ENCODE measurements around the gene NR1D1.
"Not testable (repeated sequence)": the region's sequence is repeated elsewhere in the genome, so short reads cannot be mapped to it uniquely, and the experiment has no call there.

Gene NR1D1

DNA sequence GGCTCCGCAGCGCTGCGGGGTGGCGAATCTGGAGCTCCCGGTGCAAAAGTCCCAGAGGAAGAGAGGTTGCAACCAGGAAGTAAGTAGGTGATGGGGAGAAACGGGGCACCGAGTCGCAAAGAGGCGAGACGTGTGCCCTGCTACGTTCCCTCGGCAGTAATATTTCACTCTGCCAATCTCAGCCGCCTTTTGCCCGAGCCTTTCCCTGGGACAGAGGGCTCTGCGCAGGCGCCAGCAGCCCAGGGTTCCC lies at the start of gene NR1D1:
Gene NR1D1, minus strand, starts transcription at position 171 of the 250 bp plus-strand sequence. CDS start 495 bp downstream, outside the sequence.
- DNase-seq (ENCODE audit: low read depth in 2 of 3, low spot score in 2 of 3) = no peak

DNA sequence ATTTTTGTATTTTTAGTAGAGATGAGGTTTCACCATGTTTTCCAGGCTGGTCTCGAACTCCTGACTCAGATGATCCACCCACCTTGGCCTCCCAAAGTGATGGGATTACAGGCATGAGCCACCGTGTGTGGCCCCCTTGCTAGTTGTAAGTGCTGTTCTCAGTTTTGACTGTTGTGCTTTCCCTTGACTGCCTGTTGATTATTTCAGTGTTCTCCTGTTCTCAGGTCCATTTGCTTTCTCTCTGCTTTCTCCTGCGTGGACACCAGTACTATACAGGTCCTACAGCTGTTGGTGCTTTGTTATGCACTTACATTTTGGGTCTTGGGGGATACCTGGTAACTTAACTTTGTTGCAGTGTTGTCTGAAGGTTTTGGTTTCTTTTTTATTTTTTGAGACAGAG lies 48.1 kb upstream of the NR1D1 start:
- DNase-seq (ENCODE audit: low read depth in 2 of 3, low spot score in 2 of 3) = no peak

- DNase-seq (ENCODE audit: low read depth in 2 of 3, low spot score in 2 of 3) = no peak
These were observed 45.1 kb upstream of the NR1D1 start for GRCh38 chr17:40145476-40145875.

GRCh38 chr17:40143166-40143565 lies 42.8 kb upstream of the NR1D1 start:
- not testable (repeated sequence) for DNase-seq (ENCODE audit: low read depth in 2 of 3, low spot score in 2 of 3)

- no peak for DNase-seq (ENCODE audit: low read depth in 2 of 3, low spot score in 2 of 3)
These were observed 39.2 kb upstream of the NR1D1 start for GRCh38 chr17:40139566-40140058.

DNA sequence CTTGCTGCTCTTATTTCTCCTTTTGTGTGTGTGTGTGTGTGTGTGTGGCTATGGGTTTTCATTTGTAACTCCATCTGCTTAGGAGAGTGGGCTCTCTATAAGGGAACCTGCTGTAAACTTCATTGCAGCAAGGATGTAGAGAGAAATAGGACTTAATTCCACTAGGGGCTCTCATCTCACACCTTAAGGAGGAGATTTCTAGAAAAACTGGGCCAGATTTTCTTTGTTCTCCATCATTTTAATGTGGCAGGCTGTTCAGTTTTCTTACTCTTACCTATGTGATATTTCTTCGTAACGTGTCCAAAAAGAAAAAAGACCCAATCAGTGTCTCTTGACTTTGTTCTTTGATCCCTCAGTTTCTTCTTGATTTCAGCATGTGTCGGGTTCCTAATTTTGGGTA lies 35.4 kb upstream of the NR1D1 start:
- no peak for DNase-seq (ENCODE audit: low read depth in 2 of 3, low spot score in 2 of 3)

DNA sequence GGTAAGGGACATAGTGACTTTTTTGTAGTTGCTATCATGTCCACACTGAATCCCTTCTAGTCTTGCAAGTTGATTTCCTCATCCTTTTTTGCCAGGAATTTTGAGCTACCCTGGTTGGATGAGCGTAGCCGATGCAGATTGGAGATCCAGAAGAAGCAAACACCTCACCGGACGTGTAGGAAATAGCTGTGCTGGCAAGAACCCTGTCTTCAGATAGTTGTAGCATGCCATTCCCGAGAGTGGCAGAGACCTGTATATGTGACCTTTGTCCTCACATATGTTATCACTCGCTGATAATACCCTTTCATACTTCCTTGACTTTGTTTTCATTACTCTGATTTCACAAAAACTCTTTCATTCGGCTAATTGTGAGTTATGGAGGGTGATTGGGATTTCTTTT lies 33.8 kb upstream of the NR1D1 start:
- DNase-seq (ENCODE audit: low read depth in 2 of 3, low spot score in 2 of 3) = no peak

GRCh38 chr17:40130352-40131042 lies 30.1 kb upstream of the NR1D1 start:
- no peak for DNase-seq (ENCODE audit: low read depth in 2 of 3, low spot score in 2 of 3)

DNA sequence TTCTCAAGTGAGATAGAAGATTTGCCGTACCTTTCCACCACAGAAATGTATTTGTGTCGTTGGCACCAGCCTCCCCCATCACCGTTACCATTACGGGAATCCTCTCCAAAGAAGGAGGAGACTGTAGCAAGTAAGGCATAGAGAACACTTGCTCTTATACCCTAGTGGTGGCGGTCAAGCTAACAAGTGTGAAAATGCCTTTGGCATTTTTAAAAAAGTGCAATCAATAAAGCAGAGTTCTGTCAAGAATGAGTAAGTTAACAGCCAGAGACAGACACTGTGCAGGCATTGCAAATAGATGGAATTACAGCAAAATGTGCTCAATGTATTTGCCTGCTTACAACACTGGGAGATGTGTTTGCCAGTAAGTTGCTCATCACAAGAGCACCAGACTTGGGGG lies 29.1 kb upstream of the NR1D1 start:
- DNase-seq (ENCODE audit: low read depth in 2 of 3, low spot score in 2 of 3) = no peak

- DNase-seq (ENCODE audit: low read depth in 2 of 3, low spot score in 2 of 3) = no peak
These were observed 24.1 kb upstream of the NR1D1 start for GRCh38 chr17:40124279-40125141.

GRCh38 chr17:40123811-40124114 lies 23.4 kb upstream of the NR1D1 start:
- no peak for DNase-seq (ENCODE audit: low read depth in 2 of 3, low spot score in 2 of 3)

DNA sequence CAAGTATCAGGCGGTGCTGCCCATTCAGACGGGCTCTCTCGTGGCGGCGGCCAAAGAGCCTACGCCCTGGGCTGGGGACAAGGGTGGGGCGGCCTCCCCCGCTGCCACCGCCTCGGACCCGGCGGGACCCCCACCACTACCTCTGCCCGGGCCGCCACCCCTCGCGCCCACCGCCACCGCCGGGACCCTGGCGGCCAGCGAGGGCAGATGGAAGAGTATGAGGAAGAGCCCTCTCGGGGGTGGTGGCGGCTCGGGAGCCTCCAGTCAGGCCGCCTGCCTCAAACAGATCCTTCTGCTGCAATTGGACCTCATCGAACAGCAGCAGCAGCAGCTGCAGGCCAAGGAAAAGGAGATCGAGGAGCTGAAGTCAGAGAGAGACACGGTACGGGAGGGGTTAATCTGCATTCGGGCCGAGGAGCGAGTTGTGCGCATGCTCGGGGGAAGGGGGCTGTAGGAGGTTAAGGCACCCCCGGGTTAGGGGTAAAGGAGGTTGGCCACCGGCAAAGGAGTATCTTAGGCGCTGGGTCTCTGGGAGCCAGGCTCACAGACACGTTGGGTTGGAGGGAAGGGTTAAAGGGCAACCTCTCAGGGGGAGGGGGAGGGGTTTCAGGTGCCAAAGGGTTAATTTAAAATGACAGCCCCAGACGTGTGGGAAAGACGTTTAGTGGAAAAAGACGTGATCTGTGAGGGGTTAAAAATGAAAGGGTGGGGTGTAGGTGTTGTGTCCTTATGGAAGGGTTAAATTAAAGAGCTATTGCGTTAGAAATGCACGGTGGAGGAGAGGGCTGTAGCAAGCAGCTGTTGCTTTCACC lies 22.8 kb upstream of the NR1D1 start:
- peak in 1 of 3 experiments; percentile 25 for DNase-seq (ENCODE audit: low read depth in 2 of 3, low spot score in 2 of 3)

GRCh38 chr17:40122136-40122998 lies 22.0 kb upstream of the NR1D1 start:
- DNase-seq (ENCODE audit: low read depth in 2 of 3, low spot score in 2 of 3) = no peak

DNA sequence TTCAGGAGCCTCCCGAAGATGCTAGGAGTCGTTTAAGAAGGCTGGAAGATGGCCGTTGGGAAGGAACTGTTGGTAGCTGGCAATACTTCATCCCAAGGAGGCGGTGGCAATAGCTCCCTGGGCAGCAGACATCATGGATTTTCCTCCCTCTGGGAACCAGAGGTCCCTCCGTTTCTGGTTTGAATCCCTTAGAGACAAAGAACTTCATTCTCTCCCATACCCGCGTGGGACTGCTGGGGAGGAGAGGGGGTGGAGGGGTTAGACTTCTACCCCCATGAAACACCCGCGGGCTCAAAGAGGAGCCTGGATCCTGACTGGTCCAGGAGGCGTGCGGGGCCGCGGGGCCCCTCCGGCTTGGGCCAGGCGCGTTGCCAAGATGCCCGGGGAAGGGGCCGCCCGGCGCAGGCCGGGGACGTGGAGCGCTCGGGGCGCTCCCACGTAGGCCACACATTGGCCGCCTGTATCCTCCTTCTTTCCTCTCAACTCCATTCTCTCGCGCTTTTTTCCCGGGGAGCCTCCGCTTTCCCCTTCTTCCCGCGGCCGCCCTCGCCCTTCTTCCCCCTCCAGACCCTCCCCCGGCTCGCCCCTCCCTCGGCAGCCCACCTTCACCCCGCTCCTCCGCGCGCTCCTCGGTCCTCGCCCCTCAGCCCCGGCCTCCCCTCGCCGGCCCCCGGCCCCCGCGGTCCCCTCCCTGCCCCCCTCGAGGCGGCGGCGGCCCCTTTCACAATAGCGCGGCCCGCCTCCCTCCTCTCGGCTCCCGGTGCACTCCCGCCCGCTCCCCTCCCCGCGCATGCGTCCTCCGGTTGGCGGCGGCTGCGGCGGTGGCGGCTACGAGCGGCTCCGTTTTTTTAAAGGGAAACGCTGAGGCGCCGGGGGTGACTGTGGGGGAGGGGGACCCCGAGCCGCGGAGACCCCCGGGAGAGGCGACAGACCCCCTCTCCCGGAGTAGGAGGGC lies 21.1 kb upstream of the NR1D1 start, which contains the start of gene MSL1:
Gene MSL1, plus strand, starts transcription at position 791 of the 955 bp plus-strand sequence. CDS start 642 bp downstream, outside the sequence.
- peak; percentile 69 to 73 (median 71) for DNase-seq (ENCODE audit: low read depth in 2 of 3, low spot score in 2 of 3)

GRCh38 chr17:40115101-40115436 lies 14.7 kb upstream of the NR1D1 start:
- no peak for DNase-seq (ENCODE audit: low read depth in 2 of 3, low spot score in 2 of 3)

DNA sequence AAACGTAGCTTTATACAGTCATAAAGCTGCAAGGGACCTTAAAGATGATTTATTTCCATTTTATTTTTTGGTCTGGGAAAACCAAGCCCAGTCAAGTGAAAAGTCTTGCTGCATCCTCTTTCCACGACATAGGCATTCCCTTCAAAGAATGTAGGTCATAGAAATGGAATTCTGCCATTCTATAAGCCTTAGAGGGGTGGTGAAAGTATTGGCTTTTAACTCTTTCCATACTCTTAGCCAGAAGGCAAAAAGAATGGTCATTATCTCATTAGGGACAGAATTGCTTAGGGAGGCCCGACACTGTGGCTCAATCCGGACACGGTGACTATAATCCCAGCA lies 13.5 kb upstream of the NR1D1 start:
- DNase-seq (ENCODE audit: low read depth in 2 of 3, low spot score in 2 of 3) = no peak

GRCh38 chr17:40113110-40113906 lies 12.9 kb upstream of the NR1D1 start:
- peak; percentile 60 to 76 (median 76) for DNase-seq (ENCODE audit: low read depth in 2 of 3, low spot score in 2 of 3)

DNA sequence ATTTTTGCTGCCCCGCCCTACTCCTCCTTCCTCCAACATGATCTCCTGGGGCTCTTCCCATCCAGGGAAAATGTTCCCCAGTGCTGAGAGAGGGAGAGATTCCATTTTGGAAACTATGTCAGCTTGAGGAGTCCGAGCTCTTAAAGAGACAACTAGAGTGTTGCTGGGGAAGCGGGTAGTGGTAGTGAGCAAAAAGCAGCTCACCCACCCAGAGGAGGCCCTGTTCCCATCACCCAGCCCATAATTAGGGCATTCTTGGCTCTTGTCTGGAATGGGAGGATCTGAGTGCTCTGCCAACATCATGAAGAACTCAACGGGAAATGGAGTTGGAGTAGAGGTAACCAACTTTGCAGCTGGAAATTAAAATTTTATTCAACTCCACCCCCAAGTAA lies 12.3 kb upstream of the NR1D1 start:
- no peak for DNase-seq (ENCODE audit: low read depth in 2 of 3, low spot score in 2 of 3)

DNA sequence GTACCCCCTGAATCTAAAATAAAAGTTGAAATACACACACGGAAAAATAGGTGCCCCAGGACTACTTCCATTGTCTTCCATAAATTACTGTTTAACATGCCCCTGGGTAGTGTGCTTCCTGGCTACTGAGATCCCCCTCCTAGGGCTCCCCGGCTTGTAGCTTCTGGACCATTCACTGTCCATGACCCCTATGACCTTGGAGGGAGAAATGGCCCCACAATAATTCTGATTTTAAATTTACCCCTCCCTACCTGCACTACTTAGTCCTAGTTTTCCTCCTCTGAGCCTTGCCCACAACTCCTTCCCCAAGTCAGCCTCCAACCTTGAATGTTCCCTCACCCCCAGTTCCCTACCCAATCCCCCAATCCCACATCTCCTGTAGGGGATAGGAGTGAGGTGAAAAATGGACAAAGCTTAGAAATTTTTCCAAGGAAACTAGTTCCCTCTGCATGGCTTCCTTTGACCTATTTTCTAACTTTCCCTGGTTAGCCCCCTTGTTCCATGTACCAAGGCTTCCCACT lies 11.9 kb upstream of the NR1D1 start:
- no peak for DNase-seq (ENCODE audit: low read depth in 2 of 3, low spot score in 2 of 3)

Measured in activated CD8-positive, alpha-beta memory T cell treated with anti-CD3 and anti-CD28 coated beads for 48 hours (primary cell).